HG03159 (cell line): Measurements from ENCODE around the gene PLSCR2.
"Not testable (repeated sequence)": the region's sequence is repeated elsewhere in the genome, so short reads cannot be mapped to it uniquely, and the experiment has no call there.

Experiments
- ATAC-seq: cut with Tn5 transposase; IDR thresholded peaks from one replicate; pipeline ENCODE4 v1.9.1; 2021; ENCODE audit warnings: mild to moderate bottlenecking, moderate library complexity; ENCODE audit not compliant: unreplicated experiment

Gene PLSCR2

GRCh38 chr3:146469150-146470017 is at the start of gene PLSCR2:
Gene PLSCR2 (minus strand): TSS chr3:146469561. CDS start chr3:146459904, 9,657 bp downstream.
- peak; percentile 98 for ATAC-seq

- no peak for ATAC-seq
These were observed 48.5 kb upstream of the PLSCR2 start for GRCh38 chr3:146517684-146518435.

- no peak for ATAC-seq
These were observed 44.2 kb upstream of the PLSCR2 start for GRCh38 chr3:146513386-146514051.

GRCh38 chr3:146511402-146512134 is 42.2 kb upstream of the PLSCR2 start:
- ATAC-seq: no peak

GRCh38 chr3:146507331-146508120 is 38.2 kb upstream of the PLSCR2 start:
- no peak for ATAC-seq

GRCh38 chr3:146505516-146505915 is 36.2 kb upstream of the PLSCR2 start:
- no peak for ATAC-seq

- ATAC-seq: no peak
These were observed 35.3 kb upstream of the PLSCR2 start for GRCh38 chr3:146504498-146505197.

GRCh38 chr3:146503461-146504202 is 34.3 kb upstream of the PLSCR2 start:
- ATAC-seq: peak; percentile 98

- ATAC-seq: no peak
These were observed 33.6 kb upstream of the PLSCR2 start for GRCh38 chr3:146502887-146503460.

- peak; percentile 39 for ATAC-seq
These were observed 32.4 kb upstream of the PLSCR2 start for GRCh38 chr3:146501752-146502151.

GRCh38 chr3:146499701-146500100 is 30.3 kb upstream of the PLSCR2 start:
- no peak for ATAC-seq

- ATAC-seq: no peak
These were observed 28.8 kb upstream of the PLSCR2 start for GRCh38 chr3:146498002-146498736.

- ATAC-seq: not testable (repeated sequence)
These were observed 27.9 kb upstream of the PLSCR2 start for GRCh38 chr3:146497145-146497843.

- no peak for ATAC-seq
These were observed 27.4 kb upstream of the PLSCR2 start for GRCh38 chr3:146496726-146497125.

- no peak for ATAC-seq
These were observed 26.9 kb upstream of the PLSCR2 start for GRCh38 chr3:146496251-146496650.

- no peak for ATAC-seq
These were observed 24.4 kb upstream of the PLSCR2 start for GRCh38 chr3:146493761-146494160.

- no peak for ATAC-seq
These were observed 23.9 kb upstream of the PLSCR2 start for GRCh38 chr3:146493221-146493620.
